ENCODE data around the gene CALML4. TPM values are rescaled to one million over a fixed set of nuclear protein-coding genes. Genes with fewer than 3 reads are reported as not detected.

Gene CALML4
- total and polyA plus RNA-seq, 2 experiments from 2014 or later = 0.54 to 2.4 TPM

DNA sequence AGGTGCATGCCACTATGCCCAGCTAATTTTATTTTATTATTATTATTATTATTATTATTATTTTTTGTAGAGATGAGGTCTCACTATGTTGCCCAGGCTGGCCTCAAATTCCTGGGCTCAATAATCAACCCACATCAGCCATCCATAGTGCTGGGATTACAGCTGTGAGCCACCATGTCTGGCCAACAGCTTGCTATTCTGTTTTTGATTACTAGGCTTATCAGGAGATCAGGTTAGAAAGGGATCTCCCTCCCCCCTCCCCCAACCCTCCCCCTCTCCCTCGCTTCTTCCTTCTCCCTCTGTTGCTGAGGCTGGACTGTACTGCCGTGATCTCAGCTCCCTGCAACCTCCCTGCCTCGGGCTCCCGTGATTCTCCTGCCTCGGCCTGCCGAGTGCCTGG, 15.8 kb upstream of the CALML4 start:
- no peak overlapping the region for H3K4me3 ChIP-seq
- H3K36me3 ChIP-seq (ENCODE audit: low read depth) = no peaks in the 10 kb centered on the region; the same call in 1 of the 2 replicates
- in situ Hi-C loops (cut with MboI) = no loop called here
- H3K9me3 ChIP-seq (ENCODE audit: low read depth) = no peaks in the 10 kb centered on the region
- TF ChIP-seq EZH2phosphoT487 (IDR thresholded peaks at IDR 0.05; ENCODE audit: insufficient read depth, low read depth) (no peak), EZH2 (IDR thresholded peaks at IDR 0.05; ENCODE audit: insufficient read depth, poor library complexity, severe bottlenecking) (no peak)
- no peak overlapping the region for H3K4me2 ChIP-seq (ENCODE audit: unreplicated experiment)
- H3F3A ChIP-seq (ENCODE audit: insufficient read depth) = no peaks in the 10 kb centered on the region
- peaks cover 43% of the 10 kb centered on the region for H3K79me2 ChIP-seq (ENCODE audit: insufficient read depth)
- no peak overlapping the region for H2AFZ ChIP-seq
- H3K27ac ChIP-seq = no peak overlapping the region
- no peaks in the 10 kb centered on the region for H3K4me1 ChIP-seq (ENCODE audit: insufficient read depth)
- 94 to 100% methylated on average over 2 to 6 of the region's 6 CpGs for WGBS, 2 experiments (ENCODE audit: low coverage in 1 of 2, low lambda C conversion rate in 2 of 2, missing lambda C conversion rate in 2 of 2)
- no peaks in the 10 kb centered on the region for H3K27me3 ChIP-seq (replicated peaks; ENCODE audit: insufficient read depth)
- H3K9me2 ChIP-seq (ENCODE audit: insufficient read depth) = no peaks in the 10 kb centered on the region
- no peak for DNase-seq
- no peak overlapping the region for H3K9ac ChIP-seq
- H4K20me1 ChIP-seq (ENCODE audit: insufficient read depth) = no peaks in the 10 kb centered on the region

DNA sequence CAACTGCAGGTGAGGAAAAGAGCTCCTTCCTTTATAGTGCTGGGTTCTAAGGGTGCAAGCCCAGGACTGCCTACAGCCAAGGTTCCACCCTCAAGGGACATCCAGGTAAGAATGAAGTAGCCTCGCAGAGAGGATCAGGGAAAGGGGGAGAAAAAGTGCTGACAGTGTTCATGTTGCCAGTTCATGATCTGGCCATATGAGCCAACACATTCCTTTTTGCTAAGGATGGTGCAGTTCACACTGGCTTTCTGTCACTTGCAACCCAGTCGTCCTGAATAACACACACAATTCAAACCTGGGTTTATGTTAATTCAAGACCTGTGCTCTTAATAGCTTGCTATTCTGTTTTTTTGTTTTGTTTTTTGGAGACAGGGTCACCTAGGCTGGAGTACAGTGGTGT, 15.4 kb upstream of the CALML4 start:
- H3K36me3 ChIP-seq (ENCODE audit: low read depth) = no peaks in the 10 kb centered on the region; the same call in 1 of the 2 replicates
- in situ Hi-C loops (cut with MboI) = no loop called here
- WGBS, 2 experiments (ENCODE audit: low coverage in 1 of 2, low lambda C conversion rate in 2 of 2, missing lambda C conversion rate in 2 of 2) = 100% methylated on average over 2 of the region's 2 CpGs

DNA sequence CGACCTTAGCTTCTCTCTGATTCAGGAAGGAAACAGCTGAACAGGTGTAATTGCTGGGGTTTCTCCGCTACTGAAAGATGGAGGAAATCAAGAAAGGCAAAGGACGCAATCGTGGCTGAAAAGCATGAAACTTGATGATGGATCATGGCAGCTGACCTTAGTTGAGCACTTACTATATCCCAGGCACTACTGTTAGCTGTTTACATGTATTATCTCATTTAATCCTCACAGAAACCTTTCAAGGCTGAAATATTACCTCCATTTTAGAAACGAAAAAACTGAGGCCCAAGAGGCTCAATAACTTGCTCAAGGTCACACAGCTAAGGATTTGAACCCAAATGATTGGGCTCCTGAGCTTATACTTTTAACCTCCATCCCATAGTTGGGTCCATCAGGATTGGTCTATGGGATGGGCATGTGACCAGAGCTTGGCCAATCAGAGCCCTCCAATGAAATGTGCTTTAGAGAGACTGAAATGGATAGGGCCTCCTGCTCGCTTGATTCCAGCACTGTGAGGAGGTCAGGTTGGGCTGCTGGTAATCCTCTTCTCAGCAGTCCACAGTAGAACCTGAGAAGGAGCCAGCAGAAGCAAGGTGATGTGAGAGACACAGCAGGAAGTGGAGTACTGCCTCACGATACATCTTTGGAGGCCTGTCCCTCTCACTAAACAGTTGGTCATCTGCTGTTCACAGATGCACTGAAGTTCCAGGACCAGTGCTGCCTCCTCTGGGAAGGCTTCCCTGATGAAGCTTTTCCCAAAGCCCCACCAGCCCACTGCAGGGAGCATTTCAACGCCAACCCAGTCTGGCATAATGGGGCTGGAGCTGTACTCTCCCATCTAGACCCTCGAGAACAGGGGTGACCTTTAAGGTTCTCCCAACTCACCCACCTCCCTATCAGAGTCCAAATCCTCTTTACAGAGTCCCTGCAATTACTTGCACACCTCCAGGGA, 14.0 kb upstream of the CALML4 start:
- Histone ChIP-seq H3K4me2 (ENCODE audit: unreplicated experiment) (no peak overlapping the region), H3K4me1 (ENCODE audit: insufficient read depth) (no peaks in the 10 kb centered on the region), H3K79me2 (ENCODE audit: insufficient read depth) (peaks cover 29% of the 10 kb centered on the region), H3K9me3 (ENCODE audit: low read depth) (no peaks in the 10 kb centered on the region), H3K27me3 (replicated peaks; ENCODE audit: insufficient read depth) (no peaks in the 10 kb centered on the region), H3K9ac (no peak overlapping the region), H3K27ac (no peak overlapping the region), H3K9me2 (ENCODE audit: insufficient read depth) (no peaks in the 10 kb centered on the region), H3K4me3 (no peak overlapping the region), H3K36me3 (ENCODE audit: low read depth) (no peaks in the 10 kb centered on the region; the same call in 1 of the 2 replicates), H2AFZ (no peak overlapping the region), H4K20me1 (ENCODE audit: insufficient read depth) (no peaks in the 10 kb centered on the region), H3F3A (ENCODE audit: insufficient read depth) (no peaks in the 10 kb centered on the region)
- TF ChIP-seq EZH2 (IDR thresholded peaks at IDR 0.05; ENCODE audit: insufficient read depth, poor library complexity, severe bottlenecking) = no peak
- no peak for TF ChIP-seq EZH2phosphoT487 (IDR thresholded peaks at IDR 0.05; ENCODE audit: insufficient read depth, low read depth)
- in situ Hi-C loops (cut with MboI) = no loop called here
- no peak for DNase-seq
- WGBS, 2 experiments (ENCODE audit: low coverage in 1 of 2, low lambda C conversion rate in 2 of 2, missing lambda C conversion rate in 2 of 2) = 96% methylated on average over 9 of the region's 9 CpGs

More for the DNA sequence above, 15.4 kb upstream of the CALML4 start:
- no peak for DNase-seq
- H3K9me3 ChIP-seq (ENCODE audit: low read depth) = no peaks in the 10 kb centered on the region
- peaks cover 43% of the 10 kb centered on the region for H3K79me2 ChIP-seq (ENCODE audit: insufficient read depth)
- H3F3A ChIP-seq (ENCODE audit: insufficient read depth) = no peaks in the 10 kb centered on the region
- TF ChIP-seq EZH2 (IDR thresholded peaks at IDR 0.05; ENCODE audit: insufficient read depth, poor library complexity, severe bottlenecking) (no peak), EZH2phosphoT487 (IDR thresholded peaks at IDR 0.05; ENCODE audit: insufficient read depth, low read depth) (no peak)
- H4K20me1 ChIP-seq (ENCODE audit: insufficient read depth) = no peaks in the 10 kb centered on the region
- no peak overlapping the region for H3K27ac ChIP-seq
- no peaks in the 10 kb centered on the region for H3K9me2 ChIP-seq (ENCODE audit: insufficient read depth)
- no peak overlapping the region for H3K4me2 ChIP-seq (ENCODE audit: unreplicated experiment)
- H3K27me3 ChIP-seq (replicated peaks; ENCODE audit: insufficient read depth) = no peaks in the 10 kb centered on the region
- H2AFZ ChIP-seq = no peak overlapping the region
- H3K9ac ChIP-seq = no peak overlapping the region
- H3K4me3 ChIP-seq = no peak overlapping the region
- no peaks in the 10 kb centered on the region for H3K4me1 ChIP-seq (ENCODE audit: insufficient read depth)

DNA sequence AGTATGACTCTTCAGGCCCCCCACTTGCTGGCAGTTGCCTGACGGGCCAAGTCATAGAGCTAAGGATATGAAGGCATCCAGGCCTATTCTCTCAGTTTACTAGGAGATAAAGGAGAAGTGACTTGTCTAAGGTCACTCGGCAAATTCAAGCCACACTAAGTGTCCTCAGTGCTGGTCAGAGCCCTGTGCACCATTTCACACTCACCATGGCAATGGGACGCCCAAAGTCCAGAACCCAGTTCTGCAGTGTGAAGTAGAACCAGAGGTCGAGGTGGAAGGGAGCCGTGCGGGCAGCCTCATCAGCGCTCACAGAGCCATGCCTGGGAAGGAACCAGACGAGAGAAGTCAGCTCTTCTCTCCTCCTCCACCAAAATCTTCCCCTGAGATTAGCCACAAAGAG, 13.2 kb upstream of the CALML4 start:
- Histone ChIP-seq H2AFZ (no peak overlapping the region), H3K27me3 (replicated peaks; ENCODE audit: insufficient read depth) (no peaks in the 10 kb centered on the region), H3K9me3 (ENCODE audit: low read depth) (no peaks in the 10 kb centered on the region), H3K27ac (no peak overlapping the region), H3K9ac (no peak overlapping the region), H3K4me3 (no peak overlapping the region), H3K79me2 (ENCODE audit: insufficient read depth) (peaks cover 21% of the 10 kb centered on the region), H3K4me2 (ENCODE audit: unreplicated experiment) (no peak overlapping the region), H4K20me1 (ENCODE audit: insufficient read depth) (no peaks in the 10 kb centered on the region), H3K36me3 (ENCODE audit: low read depth) (no peaks in the 10 kb centered on the region; the same call in 1 of the 2 replicates), H3K4me1 (ENCODE audit: insufficient read depth) (no peaks in the 10 kb centered on the region), H3F3A (ENCODE audit: insufficient read depth) (no peaks in the 10 kb centered on the region), H3K9me2 (ENCODE audit: insufficient read depth) (no peaks in the 10 kb centered on the region)
- TF ChIP-seq EZH2 (IDR thresholded peaks at IDR 0.05; ENCODE audit: insufficient read depth, poor library complexity, severe bottlenecking) (no peak), EZH2phosphoT487 (IDR thresholded peaks at IDR 0.05; ENCODE audit: insufficient read depth, low read depth) (no peak)
- DNase-seq = no peak
- in situ Hi-C loops (cut with MboI) = no loop called here
- 90 to 96% methylated on average over 8 of the region's 8 CpGs for WGBS, 2 experiments (ENCODE audit: low coverage in 1 of 2, low lambda C conversion rate in 2 of 2, missing lambda C conversion rate in 2 of 2)

All from GM23248 (cell line).